Progenitor cell of endocrine pancreas (in vitro differentiated cells): ENCODE data around the gene UBLCP1. TPM values are rescaled to one million over a fixed set of nuclear protein-coding genes. Genes with fewer than 3 reads are reported as not detected.

Source experiments
- DNase-seq: peaks from one replicate; pipeline ENCODE4 v3.0.0; 2021; ENCODE audit warnings: low spot score; ENCODE audit not compliant: unreplicated experiment
- H3K27ac Mint-ChIP-seq: 2 replicates; pipeline ENCODE4 v1.8.0; 2021; ENCODE audit warnings: mild to moderate bottlenecking, moderate library complexity, mixed read lengths
- H3K27me3 Mint-ChIP-seq: 2 replicates; pipeline ENCODE4 v1.8.0; 2021; ENCODE audit warnings: mixed read lengths
- H3K36me3 Mint-ChIP-seq: 2 replicates; pipeline ENCODE4 v1.8.0; 2022; ENCODE audit warnings: mixed read lengths; ENCODE audit not compliant: insufficient read depth
- H3K4me1 Mint-ChIP-seq: 2 replicates; pipeline ENCODE4 v1.8.0; 2021; ENCODE audit warnings: low read depth, mixed read lengths
- H3K4me3 Mint-ChIP-seq: 2 replicates; pipeline ENCODE4 v1.8.0; 2021; ENCODE audit warnings: low read depth, mild to moderate bottlenecking, moderate library complexity, mixed read lengths
- H3K9me3 Mint-ChIP-seq: 2 replicates; pipeline ENCODE4 v1.8.0; 2021; ENCODE audit warnings: low read depth, mixed read lengths
- total RNA-seq: library from RNA; stranded (reverse); gene quantifications from 2 replicates; pipeline ENCODE4 v1.2.1, GENCODE V29; 2021
- TF ChIP-seq, protein P1 (sequence below): fragments of 200-600 bp; sonication (generic); IDR thresholded peaks from one replicate; pipeline ENCODE4 v1.5.0; 2021; ENCODE audit warnings: antibody characterized with exemption, mild to moderate bottlenecking; ENCODE audit not compliant: unreplicated experiment

The UBLCP1 gene
- total RNA-seq, 1 donor from 2014 or later = 29.7 TPM

DNA sequence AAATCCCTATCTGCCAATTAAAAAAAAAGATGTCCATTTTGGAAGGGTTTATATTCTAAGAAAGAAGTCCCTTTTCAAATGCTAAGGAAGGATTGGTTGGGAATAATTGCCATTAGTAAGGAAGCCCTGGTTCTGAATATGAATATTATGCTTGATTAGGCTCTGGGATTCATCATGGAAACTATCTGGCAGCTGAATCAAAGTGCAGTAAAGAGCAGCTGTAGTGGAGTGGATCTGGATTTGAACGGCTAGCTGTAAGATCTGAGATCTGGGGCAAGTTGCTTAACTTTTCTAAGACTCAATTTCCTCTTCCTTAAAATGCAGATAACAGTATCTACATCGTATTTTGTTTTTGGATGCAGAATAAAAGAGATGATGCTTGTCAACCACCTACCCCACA is 56.7 kb downstream of the UBLCP1 start:
- H3K4me3 Mint-ChIP-seq = no peak overlapping the region
- TF ChIP-seq, protein P1, sequence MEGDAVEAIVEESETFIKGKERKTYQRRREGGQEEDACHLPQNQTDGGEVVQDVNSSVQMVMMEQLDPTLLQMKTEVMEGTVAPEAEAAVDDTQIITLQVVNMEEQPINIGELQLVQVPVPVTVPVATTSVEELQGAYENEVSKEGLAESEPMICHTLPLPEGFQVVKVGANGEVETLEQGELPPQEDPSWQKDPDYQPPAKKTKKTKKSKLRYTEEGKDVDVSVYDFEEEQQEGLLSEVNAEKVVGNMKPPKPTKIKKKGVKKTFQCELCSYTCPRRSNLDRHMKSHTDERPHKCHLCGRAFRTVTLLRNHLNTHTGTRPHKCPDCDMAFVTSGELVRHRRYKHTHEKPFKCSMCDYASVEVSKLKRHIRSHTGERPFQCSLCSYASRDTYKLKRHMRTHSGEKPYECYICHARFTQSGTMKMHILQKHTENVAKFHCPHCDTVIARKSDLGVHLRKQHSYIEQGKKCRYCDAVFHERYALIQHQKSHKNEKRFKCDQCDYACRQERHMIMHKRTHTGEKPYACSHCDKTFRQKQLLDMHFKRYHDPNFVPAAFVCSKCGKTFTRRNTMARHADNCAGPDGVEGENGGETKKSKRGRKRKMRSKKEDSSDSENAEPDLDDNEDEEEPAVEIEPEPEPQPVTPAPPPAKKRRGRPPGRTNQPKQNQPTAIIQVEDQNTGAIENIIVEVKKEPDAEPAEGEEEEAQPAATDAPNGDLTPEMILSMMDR = no peak
- H3K27me3 Mint-ChIP-seq = peaks cover 10% of the 10 kb centered on the region
- H3K9me3 Mint-ChIP-seq = no peaks in the 10 kb centered on the region
- H3K4me1 Mint-ChIP-seq = no peaks in the 10 kb centered on the region
- DNase-seq = no peak
- no peak overlapping the region for H3K27ac Mint-ChIP-seq
- H3K36me3 Mint-ChIP-seq = no peaks in the 10 kb centered on the region

DNA sequence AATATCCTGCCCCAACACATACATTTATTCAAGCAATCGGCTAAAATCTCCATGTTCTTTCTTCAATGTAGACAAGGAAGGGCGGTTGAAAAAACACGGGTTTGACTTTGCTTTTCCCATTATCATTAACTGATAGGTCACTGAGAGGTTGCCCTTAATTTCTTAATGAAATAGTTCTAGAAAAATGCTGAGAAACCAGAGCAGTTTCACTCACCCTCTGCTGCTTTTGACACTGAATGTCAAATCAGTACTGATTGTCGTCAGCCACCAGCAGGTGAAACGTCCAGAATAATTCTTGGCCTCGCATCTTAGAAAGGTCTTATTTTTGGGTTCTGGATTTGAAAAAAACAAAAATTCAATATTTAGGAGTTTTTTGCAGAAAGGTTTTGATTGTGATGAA is 59.1 kb downstream of the UBLCP1 start:
- no peak for DNase-seq
- Mint-ChIP-seq H3K27ac (no peak overlapping the region), H3K9me3 (no peaks in the 10 kb centered on the region), H3K27me3 (peaks cover 12% of the 10 kb centered on the region), H3K4me1 (no peaks in the 10 kb centered on the region), H3K4me3 (no peak overlapping the region), H3K36me3 (no peaks in the 10 kb centered on the region)
- TF ChIP-seq, protein P1 = no peak

GRCh38 chr5:159324102-159324755 is 61.1 kb downstream of the UBLCP1 start:
- Mint-ChIP-seq H3K9me3 (no peaks in the 10 kb centered on the region), H3K36me3 (no peaks in the 10 kb centered on the region), H3K4me1 (no peaks in the 10 kb centered on the region), H3K4me3 (no peak overlapping the region), H3K27me3 (peaks cover 16% of the 10 kb centered on the region), H3K27ac (no peak overlapping the region)
- TF ChIP-seq, protein P1 = no peak
- DNase-seq = no peak

DNA sequence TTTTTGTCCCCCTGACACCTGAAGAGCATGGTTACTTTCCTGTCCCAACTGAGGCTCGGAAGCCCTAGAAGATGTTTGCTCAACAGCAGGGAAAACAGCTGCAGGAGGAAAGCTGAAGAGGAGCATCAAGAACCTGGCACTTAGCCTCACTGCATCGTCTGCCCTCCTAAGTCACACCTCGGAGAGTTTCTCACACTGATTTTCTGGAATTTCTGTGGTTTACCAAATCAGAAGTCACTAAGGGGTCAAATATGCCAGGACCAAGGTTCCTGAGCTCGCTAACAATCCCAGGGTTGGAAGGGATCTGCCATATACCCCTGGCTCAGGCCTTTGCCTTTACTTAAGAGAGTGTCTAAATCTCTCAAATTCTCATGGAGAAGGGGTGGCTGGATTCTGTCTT is 61.9 kb downstream of the UBLCP1 start:
- DNase-seq = no peak
- Mint-ChIP-seq H3K4me1 (no peaks in the 10 kb centered on the region), H3K27ac (no peak overlapping the region), H3K36me3 (no peaks in the 10 kb centered on the region), H3K9me3 (no peaks in the 10 kb centered on the region), H3K27me3 (peaks cover 17% of the 10 kb centered on the region), H3K4me3 (no peak overlapping the region)
- TF ChIP-seq, protein P1 = no peak

DNA sequence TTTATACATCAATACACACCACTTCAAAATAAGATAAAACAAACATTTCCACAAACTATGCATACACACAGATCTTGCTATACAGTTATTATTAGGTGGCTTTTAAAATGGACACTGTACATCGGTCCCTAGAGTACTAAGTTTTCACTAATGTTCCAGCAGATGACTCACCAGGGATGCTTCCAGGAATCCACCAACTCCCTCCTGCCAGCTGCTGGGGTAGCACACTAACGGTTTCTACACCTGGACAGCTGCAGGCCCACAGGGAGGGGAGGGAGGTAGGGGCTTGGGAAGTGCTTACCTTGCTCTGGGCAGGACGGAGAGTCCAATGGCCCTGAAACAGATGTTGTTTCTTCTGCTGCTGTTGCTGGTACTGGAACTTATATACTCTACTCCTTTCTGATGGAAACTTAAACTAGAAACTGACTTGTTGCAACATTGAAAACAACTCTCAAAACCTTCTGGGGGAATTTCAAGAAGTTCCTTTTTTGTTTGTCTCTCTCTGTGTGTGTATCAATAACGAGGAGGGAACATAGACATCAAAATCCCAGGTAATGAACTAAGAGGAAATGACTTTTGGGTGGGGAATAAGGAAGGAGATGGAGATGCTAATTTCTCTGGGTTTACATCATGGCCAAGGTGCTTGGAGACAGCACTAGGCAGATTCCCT is 67.2 kb downstream of the UBLCP1 start, which contains the start of gene IL12B:
IL12B (minus strand) TSS at position 357 of the 670 bp plus-strand sequence. CDS start 3,705 bp downstream, outside the sequence.
- peaks cover 26% of the 10 kb centered on the region for H3K27me3 Mint-ChIP-seq
- H3K27ac Mint-ChIP-seq = no peak within 1 kb of the TSS
- TF ChIP-seq, protein P1 = no peak
- H3K36me3 Mint-ChIP-seq = no peaks in the 10 kb centered on the region
- no peaks in the 10 kb centered on the region for H3K4me1 Mint-ChIP-seq
- H3K9me3 Mint-ChIP-seq = no peaks in the 10 kb centered on the region
- no peak for DNase-seq
- H3K4me3 Mint-ChIP-seq = peak within 1 kb of the TSS; percentile 73
